Upper lobe of left lung (tissue), 6 donors: Measurements from ENCODE around the gene RTTN. TPM values are rescaled to one million over a fixed set of nuclear protein-coding genes. Genes with fewer than 3 reads are reported as not detected.
A peak's percentile ranks its signal among the peaks of the same experiment; 100 is the strongest.
"Not testable (repeated sequence)": the region's sequence is repeated elsewhere in the genome, so short reads cannot be mapped to it uniquely, and the experiment has no call there.

Experiments
- ATAC-seq, 2 donors: fragments of 200-7000 bp; cut with Tn5 transposase; one replicate each; pipeline ENCODE4 v1.9.1; 2022; ENCODE audit warnings: mild to moderate bottlenecking in 2 of 2, moderate library complexity in 2 of 2; ENCODE audit not compliant: low FRiP score in 2 of 2
- DNase-seq, 2 donors: peaks; one replicate each; pipeline ENCODE4 v3.0.0-alpha.2; 2019 to 2020
- H3K27ac ChIP-seq, 4 donors: fragments of 200-600 bp; sonication (generic); one replicate each; pipeline ENCODE4 v1.5.1; 2016 to 2019
- H3K27me3 ChIP-seq, 4 donors: fragments of 200-600 bp; sonication (generic); one replicate each; pipeline ENCODE4 v1.5.1; 2017 to 2019
- H3K36me3 ChIP-seq, 4 donors: fragments of 200-600 bp; sonication (generic); one replicate each; pipeline ENCODE4 v1.5.1; 2016 to 2019
- H3K4me1 ChIP-seq, 4 donors: fragments of 200-600 bp; sonication (generic); one replicate each; pipeline ENCODE4 v1.5.1; 2018 to 2019
- H3K4me3 ChIP-seq, 4 donors: fragments of 200-600 bp; sonication (generic); one replicate each; pipeline ENCODE4 v1.5.1; 2017 to 2019; ENCODE audit warnings: mild to moderate bottlenecking in 2 of 4, moderate library complexity in 1 of 4
- H3K9me3 ChIP-seq, 4 donors: fragments of 200-600 bp; sonication (generic); one replicate each; pipeline ENCODE4 v1.5.1; 2018 to 2019
- CTCF ChIP-seq, 6 experiments: fragments of 450-650 bp in 4 of 6; fragments of 200-600 bp in 2 of 6; sonication (generic) in 2 of 6; IDR thresholded peaks; one replicate each; pipeline ENCODE4 v1.5.1; 2016 to 2019; ENCODE audit warnings: antibody characterized with exemption in 6 of 6
- EP300 ChIP-seq, 4 donors: sonication (generic); formaldehyde crosslinking; IDR thresholded peaks; one replicate each; pipeline ENCODE4 v1.5.1; 2017; ENCODE audit warnings: antibody characterized with exemption in 4 of 4, control low read depth in 2 of 4
- POLR2A ChIP-seq, 4 donors: fragments of 450-650 bp; IDR thresholded peaks; one replicate each; pipeline ENCODE4 v1.5.1; 2016 to 2017; ENCODE audit warnings: antibody characterized with exemption in 4 of 4, mild to moderate bottlenecking in 2 of 4
- POLR2AphosphoS5 ChIP-seq, 2 donors: sonication (generic); formaldehyde crosslinking; IDR thresholded peaks; one replicate each; pipeline ENCODE4 v1.5.1; 2017; ENCODE audit warnings: antibody characterized with exemption in 2 of 2
- WGBS, 2 donors: methylation state at CpG; one replicate each; pipeline ENCODE4 v1.1.5; 2017 to 2018; 5-methylcytosine and 5-hydroxymethylcytosine counted together
- total RNA-seq, 6 donors: library from RNA; depleted of rRNA in 4 of 6; stranded (reverse); fragments of >200 nt in 4 of 6; gene quantifications; one replicate each; pipeline versions ENCODE4 v1.1.0 to v1.2.1, GENCODE V29; 2016 to 2021
- donor health status: DM: no; HTN: no; CAD: no; lungs with moderate emphysema.
- donor health status: DM: no; HTN: yes; CAD: no; lungs with severe emphysema.

Gene RTTN
- 10 to 100 TPM in 5 of 6 donors, 1 to 10 TPM in 1; 8.3 to 32.9 (median 12.5) TPM for total RNA-seq

- H3K27me3 ChIP-seq, result no peaks in the 10 kb centered on the region
- peak within 1 kb of the TSS; percentile 91 to 96 (median 95) for H3K27ac ChIP-seq
- WGBS, 2 donors, result 0 to 1% methylated on average over 46 to 74 of the region's 78 CpGs
- ATAC-seq, result peak; percentile 100
- H3K4me3 ChIP-seq, result peak within 1 kb of the TSS; percentile 65 to 87 (median 78)
- peaks cover 6 to 20% (median 11%) of the 10 kb centered on the region in 4 donors for H3K4me1 ChIP-seq
- H3K36me3 ChIP-seq, result peaks cover 0 to 4% (median 0%) of the 10 kb centered on the region in 4 donors
- H3K9me3 ChIP-seq, result no peaks in the 10 kb centered on the region
- DNase-seq, result peak; percentile 94 to 99
- peak in 2 of 4 donors; percentile 23 to 49 for TF ChIP-seq POLR2A (IDR thresholded peaks at IDR 0.05)
- TF ChIP-seq POLR2AphosphoS5 (IDR thresholded peaks at IDR 0.05), result peak; percentile 79 to 82
- no peak for TF ChIP-seq EP300 (IDR thresholded peaks at IDR 0.05)
- no peak for TF ChIP-seq CTCF (IDR thresholded peaks at IDR 0.05)
Measured at GRCh38 chr18:70205421-70206397, at the start of gene RTTN. Gene RTTN (minus strand): TSS chr18:70205687. CDS start chr18:70205658, 29 bp downstream.

GRCh38 chr18:70250781-70251180, 45.3 kb upstream of the RTTN start:
- no peak for TF ChIP-seq POLR2AphosphoS5 (IDR thresholded peaks at IDR 0.05)
- TF ChIP-seq EP300 (IDR thresholded peaks at IDR 0.05), result no peak
- no peak for TF ChIP-seq POLR2A (IDR thresholded peaks at IDR 0.05)
- no peak for TF ChIP-seq CTCF (IDR thresholded peaks at IDR 0.05)
- no peaks in the 10 kb centered on the region for H3K4me1 ChIP-seq
- no peaks in the 10 kb centered on the region for H3K36me3 ChIP-seq
- H3K27ac ChIP-seq, result no peak overlapping the region
- ATAC-seq, result no peak
- H3K9me3 ChIP-seq, result no peaks in the 10 kb centered on the region
- H3K4me3 ChIP-seq, result no peak overlapping the region
- 78 to 83% methylated on average over 12 of the region's 12 CpGs for WGBS, 2 donors
- H3K27me3 ChIP-seq, result no peaks in the 10 kb centered on the region
- peak in 1 of 2 donors; percentile 35 for DNase-seq

GRCh38 chr18:70249861-70250260, 44.4 kb upstream of the RTTN start:
- not testable (repeated sequence) for ATAC-seq, H3K27ac ChIP-seq, H3K9me3 ChIP-seq, H3K27me3 ChIP-seq, H3K4me1 ChIP-seq, H3K4me3 ChIP-seq, H3K36me3 ChIP-seq
- WGBS, 2 donors, result 95% methylated on average over 18 of the region's 18 CpGs
- DNase-seq, result peak in 1 of 2 donors; percentile 58

- no peak for ATAC-seq
- WGBS, 2 donors, result 88 to 89% methylated on average over 5 of the region's 5 CpGs
- no peak overlapping the region for H3K4me3 ChIP-seq
- H3K9me3 ChIP-seq, result no peaks in the 10 kb centered on the region
- H3K4me1 ChIP-seq, result no peaks in the 10 kb centered on the region
- TF ChIP-seq CTCF (IDR thresholded peaks at IDR 0.05), result no peak
- no peak for TF ChIP-seq POLR2AphosphoS5 (IDR thresholded peaks at IDR 0.05)
- no peak for TF ChIP-seq EP300 (IDR thresholded peaks at IDR 0.05)
- TF ChIP-seq POLR2A (IDR thresholded peaks at IDR 0.05), result no peak
- no peaks in the 10 kb centered on the region for H3K36me3 ChIP-seq
- no peak for DNase-seq
- H3K27ac ChIP-seq, result no peak overlapping the region
- H3K27me3 ChIP-seq, result no peaks in the 10 kb centered on the region
Measured at GRCh38 chr18:70249118-70249517, 43.6 kb upstream of the RTTN start.

- Histone ChIP-seq H3K9me3 (no peaks in the 10 kb centered on the region), H3K36me3 (no peaks in the 10 kb centered on the region), H3K4me1 (no peaks in the 10 kb centered on the region), H3K4me3 (no peak overlapping the region), H3K27ac (no peak overlapping the region), H3K27me3 (no peaks in the 10 kb centered on the region)
- DNase-seq (no peak), ATAC-seq (no peak)
- 30 to 34% methylated on average over 4 of the region's 4 CpGs for WGBS, 2 donors
- no peak for TF ChIP-seq EP300 (IDR thresholded peaks at IDR 0.05)
- no peak for TF ChIP-seq CTCF (IDR thresholded peaks at IDR 0.05)
- no peak for TF ChIP-seq POLR2A (IDR thresholded peaks at IDR 0.05)
- no peak for TF ChIP-seq POLR2AphosphoS5 (IDR thresholded peaks at IDR 0.05)
Measured at GRCh38 chr18:70246061-70246466, 40.6 kb upstream of the RTTN start.
